Brain microvascular endothelial cell (primary cell): Measurements from ENCODE around the gene ESYT2.
"Not testable (repeated sequence)": the region's sequence is repeated elsewhere in the genome, so short reads cannot be mapped to it uniquely, and the experiment has no call there.

Source experiments
- DNase-seq: peaks from one replicate; pipeline ENCODE4 v3.0.0-alpha.2; 2020
- H3K27ac ChIP-seq: fragments of 250-450 bp; sonication (Bioruptor Pico); 2 replicates; pipeline ENCODE4 v1.5.1; 2020; ENCODE audit warnings: mild to moderate bottlenecking, moderate library complexity
- H3K27me3 ChIP-seq: fragments of 250-450 bp; sonication (Bioruptor Pico); replicated peaks from 2 replicates; pipeline ENCODE4 v1.5.1; 2020; ENCODE audit warnings: mild to moderate bottlenecking
- H3K36me3 ChIP-seq: fragments of 250-450 bp; sonication (Bioruptor Pico); replicated peaks from 2 replicates; pipeline ENCODE4 v1.5.1; 2020; ENCODE audit warnings: mild to moderate bottlenecking
- H3K4me3 ChIP-seq: 2 replicates; pipeline ENCODE4 v1.5.1; 2011; ENCODE audit warnings: low read depth, mild to moderate bottlenecking, control low read depth, low read length, moderate library complexity
- in situ Hi-C: cut with HindIII; loops from 2 replicates; pipeline ENCODE4 v1.10.0; 2017; ENCODE audit warnings: low sequenced_read_pairs, low pct_ligation_motif_present
- TF ChIP-seq, protein P1 (sequence below): IDR thresholded peaks from 2 replicates; pipeline ENCODE4 v1.5.1; 2011; ENCODE audit warnings: low read depth, mild to moderate bottlenecking, moderate library complexity, low read length, control low read depth, inconsistent platforms; ENCODE audit errors: missing control alignments

Gene ESYT2

DNA sequence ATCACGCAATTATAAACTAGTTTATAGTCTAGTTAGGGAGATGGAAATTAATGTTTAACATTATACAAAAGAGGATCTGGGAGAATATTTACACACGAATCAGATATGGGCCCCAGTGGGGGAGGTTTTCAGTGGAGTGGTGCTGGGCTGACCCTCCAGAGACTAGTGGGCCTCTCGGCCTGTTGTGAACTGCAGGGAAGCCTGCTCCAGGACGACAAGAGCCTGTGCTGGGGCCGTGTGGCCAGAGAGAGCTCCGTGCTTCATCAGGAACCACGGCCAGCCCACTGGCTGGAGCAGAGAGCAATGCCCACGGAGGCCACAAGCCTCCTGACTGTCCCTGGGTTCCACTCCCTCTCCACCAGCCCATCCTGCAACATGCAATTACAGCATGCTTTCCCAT lies 11.3 kb upstream of the ESYT2 start:
- no peak for DNase-seq
- in situ Hi-C loops = no loop called here
- H3K4me3 ChIP-seq = no peak overlapping the region
- TF ChIP-seq, protein P1, sequence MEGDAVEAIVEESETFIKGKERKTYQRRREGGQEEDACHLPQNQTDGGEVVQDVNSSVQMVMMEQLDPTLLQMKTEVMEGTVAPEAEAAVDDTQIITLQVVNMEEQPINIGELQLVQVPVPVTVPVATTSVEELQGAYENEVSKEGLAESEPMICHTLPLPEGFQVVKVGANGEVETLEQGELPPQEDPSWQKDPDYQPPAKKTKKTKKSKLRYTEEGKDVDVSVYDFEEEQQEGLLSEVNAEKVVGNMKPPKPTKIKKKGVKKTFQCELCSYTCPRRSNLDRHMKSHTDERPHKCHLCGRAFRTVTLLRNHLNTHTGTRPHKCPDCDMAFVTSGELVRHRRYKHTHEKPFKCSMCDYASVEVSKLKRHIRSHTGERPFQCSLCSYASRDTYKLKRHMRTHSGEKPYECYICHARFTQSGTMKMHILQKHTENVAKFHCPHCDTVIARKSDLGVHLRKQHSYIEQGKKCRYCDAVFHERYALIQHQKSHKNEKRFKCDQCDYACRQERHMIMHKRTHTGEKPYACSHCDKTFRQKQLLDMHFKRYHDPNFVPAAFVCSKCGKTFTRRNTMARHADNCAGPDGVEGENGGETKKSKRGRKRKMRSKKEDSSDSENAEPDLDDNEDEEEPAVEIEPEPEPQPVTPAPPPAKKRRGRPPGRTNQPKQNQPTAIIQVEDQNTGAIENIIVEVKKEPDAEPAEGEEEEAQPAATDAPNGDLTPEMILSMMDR = no peak
- H3K27me3 ChIP-seq = no peaks in the 10 kb centered on the region
- H3K36me3 ChIP-seq = no peaks in the 10 kb centered on the region
- no peak overlapping the region for H3K27ac ChIP-seq

- H3K36me3 ChIP-seq, H3K27ac ChIP-seq, H3K27me3 ChIP-seq, H3K4me3 ChIP-seq, in situ Hi-C loops, DNase-seq: not testable (repeated sequence)
Observed at GRCh38 chr7:158839177-158839576, 9.9 kb upstream of the ESYT2 start.

GRCh38 chr7:158837790-158838637 lies 8.7 kb upstream of the ESYT2 start:
- Histone ChIP-seq H3K27me3 (no peaks in the 10 kb centered on the region), H3K27ac (no peak overlapping the region), H3K4me3 (no peak overlapping the region), H3K36me3 (no peaks in the 10 kb centered on the region)
- TF ChIP-seq, protein P1 = no peak
- no peak for DNase-seq
- in situ Hi-C loops = no loop called here

DNA sequence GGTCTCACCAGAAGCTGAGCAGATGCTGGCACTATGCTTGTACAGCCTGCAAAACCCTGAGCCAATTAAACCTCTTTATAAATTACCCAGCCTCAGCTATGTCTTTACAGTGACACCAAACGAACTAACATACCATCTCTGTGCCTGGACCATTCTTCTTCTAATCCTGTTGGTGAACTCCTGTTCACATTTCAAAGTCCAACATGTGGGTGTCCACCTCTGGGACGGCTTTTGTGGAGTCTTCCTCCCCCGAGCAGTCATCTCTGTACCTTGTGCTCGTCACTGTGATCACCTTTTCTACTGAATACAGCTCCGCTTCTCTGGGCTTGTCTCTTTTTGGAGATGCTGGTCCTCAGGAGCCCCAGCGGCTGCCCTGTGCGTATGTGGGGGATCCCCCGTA lies 7.4 kb upstream of the ESYT2 start:
- TF ChIP-seq, protein P1 = no peak
- H3K36me3 ChIP-seq = no peaks in the 10 kb centered on the region
- H3K4me3 ChIP-seq = no peak overlapping the region
- no peak overlapping the region for H3K27ac ChIP-seq
- in situ Hi-C loops = no loop called here
- DNase-seq = no peak
- no peaks in the 10 kb centered on the region for H3K27me3 ChIP-seq

GRCh38 chr7:158834878-158835784 lies 5.8 kb upstream of the ESYT2 start:
- H3K27ac ChIP-seq = no peak overlapping the region
- H3K27me3 ChIP-seq = no peaks in the 10 kb centered on the region
- no peaks in the 10 kb centered on the region for H3K36me3 ChIP-seq
- TF ChIP-seq, protein P1 = no peak
- H3K4me3 ChIP-seq = no peak overlapping the region
- DNase-seq = no peak
- in situ Hi-C loops = no loop called here

- TF ChIP-seq, protein P1 = no peak
- Histone ChIP-seq H3K36me3 (no peaks in the 10 kb centered on the region), H3K27ac (no peak overlapping the region), H3K27me3 (no peaks in the 10 kb centered on the region), H3K4me3 (no peak overlapping the region)
- DNase-seq = no peak
- in situ Hi-C loops = no loop called here
Observed at GRCh38 chr7:158832994-158833393, 3.7 kb upstream of the ESYT2 start.
